ENCODE measurements around the gene CACTIN.

GRCh38 chr19:3599776-3600187 lies 26.8 kb downstream of the CACTIN start:
- no peak for TF ChIP-seq POLR2A (IDR thresholded peaks at IDR 0.05; ENCODE audit: low read depth)
- TF ChIP-seq CTCF (IDR thresholded peaks at IDR 0.05), result no peak
